Calu3 (cell line): ENCODE results near the gene C1orf35. TPM values are rescaled to one million over a fixed set of nuclear protein-coding genes. Genes with fewer than 3 reads are reported as not detected.
A peak's percentile ranks its signal among the peaks of the same experiment; 100 is the strongest.

Experiments used
- BruUV-seq: library from RNA; stranded (reverse); fragments of 400-500 nt; replicated peaks from 2 replicates; lab custom pipeline; 2021; lab: Mats Ljungman, UMichigan
- CTCF ChIA-PET: fragments of 300-600 bp; sonication (Branson Sonifier 250); formaldehyde crosslinking; loops from one replicate; lab custom pipeline; 2022; ENCODE audit warnings: antibody characterized with exemption; lab: Charles Lee
- DNase-seq: peaks from one replicate; pipeline ENCODE4 v3.0.0; 2022
- H3K27ac Mint-ChIP-seq: one replicate; pipeline ENCODE4 v1.8.0; 2022; ENCODE audit warnings: mixed read lengths; ENCODE audit not compliant: unreplicated experiment
- H3K27me3 Mint-ChIP-seq: one replicate; pipeline ENCODE4 v1.8.0; 2022; ENCODE audit warnings: mixed read lengths; ENCODE audit not compliant: unreplicated experiment
- H3K36me3 Mint-ChIP-seq: one replicate; pipeline ENCODE4 v1.8.0; 2022; ENCODE audit warnings: mild to moderate bottlenecking, moderate library complexity, mixed read lengths; ENCODE audit not compliant: insufficient read depth, unreplicated experiment
- H3K4me1 Mint-ChIP-seq: one replicate; pipeline ENCODE4 v1.8.0; 2022; ENCODE audit warnings: mild to moderate bottlenecking, low read depth, mixed read lengths; ENCODE audit not compliant: unreplicated experiment
- H3K4me3 Mint-ChIP-seq: one replicate; pipeline ENCODE4 v1.8.0; 2022; ENCODE audit warnings: mild to moderate bottlenecking, low read depth, moderate library complexity, mixed read lengths; ENCODE audit not compliant: unreplicated experiment
- H3K9me3 Mint-ChIP-seq: one replicate; pipeline ENCODE4 v1.8.0; 2022; ENCODE audit warnings: low read depth, mixed read lengths; ENCODE audit not compliant: unreplicated experiment
- CTCF ChIP-seq: fragments of 200-600 bp; IDR thresholded peaks from one replicate; pipeline ENCODE4 v1.8.0; 2022; ENCODE audit warnings: antibody characterized with exemption; ENCODE audit not compliant: unreplicated experiment
- intact Hi-C: fragments of 100-400 bp; cut with micrococcal nuclease; formaldehyde crosslinking; loops from one replicate; pipeline ENCODE4 v1.10.0; 2022; ENCODE audit not compliant: unreplicated experiment
- total RNA-seq: library from RNA; stranded (reverse); gene quantifications from 2 replicates; pipeline ENCODE4 v1.2.3, GENCODE V29; 2022

The C1orf35 gene
- total RNA-seq, 1 experiment from 2014 or later, result 38.1 TPM

- CTCF ChIA-PET, result interaction anchor here (0.6 to 1.1 kb wide), 4 partner anchors 19 to 656 kb away, joined by 4 to 9 read pairs (median 5); no protein-coding TSS in a partner anchor
- peak overlapping the region; percentile 92 for H3K4me3 Mint-ChIP-seq
- H3K36me3 Mint-ChIP-seq, result peaks cover 90% of the 10 kb centered on the region
- peaks cover 20% of the 10 kb centered on the region for H3K4me1 Mint-ChIP-seq
- intact Hi-C loops, result no loop called here
- H3K27me3 Mint-ChIP-seq, result no peaks in the 10 kb centered on the region
- peak overlapping the region; percentile 78 for H3K27ac Mint-ChIP-seq
- H3K9me3 Mint-ChIP-seq, result no peaks in the 10 kb centered on the region
- BruUV-seq, result no TSS peak
- peak; percentile 82 for DNase-seq
- no peak for TF ChIP-seq CTCF
Observed at GRCh38 chr1:228101994-228102790, 933 bp downstream of the C1orf35 start.

GRCh38 chr1:228101614-228101993 is 1.5 kb downstream of the C1orf35 start:
- Mint-ChIP-seq H3K4me1 (peaks cover 20% of the 10 kb centered on the region), H3K27ac (peak overlapping the region; percentile 78), H3K27me3 (no peaks in the 10 kb centered on the region), H3K36me3 (peaks cover 93% of the 10 kb centered on the region), H3K9me3 (no peaks in the 10 kb centered on the region), H3K4me3 (peak overlapping the region; percentile 92)
- BruUV-seq, result no TSS peak
- intact Hi-C loops, result no loop called here
- no peak for TF ChIP-seq CTCF
- no peak for DNase-seq
- CTCF ChIA-PET, result interaction anchor here (0.6 to 1.1 kb wide), 4 partner anchors 18 to 656 kb away, joined by 4 to 9 read pairs (median 5); no protein-coding TSS in a partner anchor

- Mint-ChIP-seq H3K27me3 (no peaks in the 10 kb centered on the region), H3K36me3 (peaks cover 95% of the 10 kb centered on the region), H3K4me1 (peaks cover 20% of the 10 kb centered on the region), H3K4me3 (peak overlapping the region; percentile 92), H3K27ac (peak overlapping the region; percentile 78), H3K9me3 (no peaks in the 10 kb centered on the region)
- no peak for TF ChIP-seq CTCF
- intact Hi-C loops, result no loop called here
- CTCF ChIA-PET, result no interaction called here
- DNase-seq, result no peak
- BruUV-seq, result TSS peak; percentile 67
Observed at GRCh38 chr1:228100822-228101613, 2.1 kb downstream of the C1orf35 start.

GRCh38 chr1:228099331-228099732 is 3.8 kb downstream of the C1orf35 start:
- CTCF ChIA-PET, result no interaction called here
- H3K36me3 Mint-ChIP-seq, result peaks cover 100% of the 10 kb centered on the region
- TF ChIP-seq CTCF, result no peak
- no peak for DNase-seq
- H3K27ac Mint-ChIP-seq, result peak overlapping the region; percentile 87
- intact Hi-C loops, result no loop called here
- no peaks in the 10 kb centered on the region for H3K27me3 Mint-ChIP-seq
- peaks cover 8% of the 10 kb centered on the region for H3K9me3 Mint-ChIP-seq
- H3K4me1 Mint-ChIP-seq, result peaks cover 23% of the 10 kb centered on the region
- H3K4me3 Mint-ChIP-seq, result no peak overlapping the region
- BruUV-seq, result no TSS peak
